HL-60 (cell line): ENCODE measurements around the gene COL4A4.

Experiments used
- CTCF ChIP-seq: IDR thresholded peaks from one replicate; pipeline ENCODE4 v1.5.1; 2011; ENCODE audit warnings: low read length, control low read depth, inconsistent platforms; ENCODE audit not compliant: insufficient read depth
- REST ChIP-seq: IDR thresholded peaks from 2 replicates; pipeline ENCODE4 v1.6.1; 2012; ENCODE audit warnings: low read depth; ENCODE audit not compliant: insufficient replicate concordance
- SPI1 ChIP-seq: IDR thresholded peaks from 2 replicates; pipeline ENCODE4 v1.6.1; 2012; ENCODE audit warnings: low read depth, mild to moderate bottlenecking, borderline replicate concordance

- no peak for TF ChIP-seq CTCF
- no peak for TF ChIP-seq SPI1
- no peak for TF ChIP-seq REST
These were observed at the start of gene COL4A4, which contains the start of gene COL4A3 for GRCh38 chr2:227163998-227164762.
